Heart left ventricle (tissue), 13 donors: ENCODE data around the gene WFIKKN2.

Source experiments
- POLR2A ChIP-seq, 2 donors: fragments of 450-650 bp; IDR thresholded peaks; one replicate each; pipeline ENCODE4 v1.6.1; 2017; ENCODE audit warnings: antibody characterized with exemption in 2 of 2, mild to moderate bottlenecking in 2 of 2, moderate library complexity in 2 of 2
- TF ChIP-seq, protein P1 (sequence below), 12 donors: fragments of 200-600 bp; sonication (generic) in 4 of 12; IDR thresholded peaks; one replicate each; pipeline versions ENCODE4 v1.5.0 to v1.8.0; 2018 to 2022; ENCODE audit warnings: antibody characterized with exemption in 12 of 12, mild to moderate bottlenecking in 5 of 12
- donor health status: ischemic (EF 13 %, LVEDD 7.1; RV severe dilation, severe dysfunction).
- donor health status: DM: no; HTN: yes; CAD: no.
- donor health status: DM: no; HTN: no; CAD: no.
- donor health status: ischemic (EF 25% LVEDD 6.9; RV normal size, moderate dysfunction).
- donor health status: ischemic (EF 25% LVEDD 5.7; RV mildly dilated, moderate dysfunction).
- donor health status: ischemic (EF 35%, LVEDD 5.7; RV mildly dilated, moderate dysfunction).
- donor health status: nonischemic (EF 11% LVEDD 7.7; RV severe dilation, severe dysfunction).
- donor health status: DM: yes; HTN: yes; CAD: no.
- donor health status: PGD.
- donor health status: ischemic (EF 29% LVEDD 5.4; RV normal size, mild dysfunction).
- donor health status: nonischemic (EF 23%, LVEDD 6.1; RV moderate dilation, normal function).

- TF ChIP-seq, protein P1, sequence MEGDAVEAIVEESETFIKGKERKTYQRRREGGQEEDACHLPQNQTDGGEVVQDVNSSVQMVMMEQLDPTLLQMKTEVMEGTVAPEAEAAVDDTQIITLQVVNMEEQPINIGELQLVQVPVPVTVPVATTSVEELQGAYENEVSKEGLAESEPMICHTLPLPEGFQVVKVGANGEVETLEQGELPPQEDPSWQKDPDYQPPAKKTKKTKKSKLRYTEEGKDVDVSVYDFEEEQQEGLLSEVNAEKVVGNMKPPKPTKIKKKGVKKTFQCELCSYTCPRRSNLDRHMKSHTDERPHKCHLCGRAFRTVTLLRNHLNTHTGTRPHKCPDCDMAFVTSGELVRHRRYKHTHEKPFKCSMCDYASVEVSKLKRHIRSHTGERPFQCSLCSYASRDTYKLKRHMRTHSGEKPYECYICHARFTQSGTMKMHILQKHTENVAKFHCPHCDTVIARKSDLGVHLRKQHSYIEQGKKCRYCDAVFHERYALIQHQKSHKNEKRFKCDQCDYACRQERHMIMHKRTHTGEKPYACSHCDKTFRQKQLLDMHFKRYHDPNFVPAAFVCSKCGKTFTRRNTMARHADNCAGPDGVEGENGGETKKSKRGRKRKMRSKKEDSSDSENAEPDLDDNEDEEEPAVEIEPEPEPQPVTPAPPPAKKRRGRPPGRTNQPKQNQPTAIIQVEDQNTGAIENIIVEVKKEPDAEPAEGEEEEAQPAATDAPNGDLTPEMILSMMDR (IDR thresholded peaks at IDR 0.05): no peak
- no peak for TF ChIP-seq POLR2A (IDR thresholded peaks at IDR 0.05)
Measured at GRCh38 chr17:50839591-50840310, 4.4 kb downstream of the WFIKKN2 start.
